Skeletal muscle tissue (tissue), 4 donors: Measurements from ENCODE around the gene RIMKLB. TPM values are rescaled to one million over a fixed set of nuclear protein-coding genes. Genes with fewer than 3 reads are reported as not detected.
"Not testable (repeated sequence)": the region's sequence is repeated elsewhere in the genome, so short reads cannot be mapped to it uniquely, and the experiment has no call there.

Experiments
- H3K27ac ChIP-seq: one replicate; pipeline ENCODE4 v1.7.0; 2013; ENCODE audit warnings: mild to moderate bottlenecking, low read depth, low read length, inconsistent platforms
- H3K27me3 ChIP-seq, 3 donors: one replicate each; pipeline ENCODE4 v1.7.0; 2013; ENCODE audit warnings: low read length in 3 of 3; ENCODE audit not compliant: control insufficient read depth in 3 of 3, insufficient read depth in 3 of 3
- H3K36me3 ChIP-seq, 3 donors: one replicate each; pipeline ENCODE4 v1.7.0; 2013; ENCODE audit warnings: low read length in 3 of 3; ENCODE audit not compliant: control insufficient read depth in 3 of 3, insufficient read depth in 3 of 3
- H3K4me1 ChIP-seq, 3 donors: one replicate each; pipeline ENCODE4 v1.7.0; 2013; ENCODE audit warnings: low read length in 3 of 3, mild to moderate bottlenecking in 3 of 3; ENCODE audit not compliant: control insufficient read depth in 3 of 3, insufficient read depth in 3 of 3
- H3K4me3 ChIP-seq, 3 donors: one replicate each; pipeline ENCODE4 v1.7.0; 2013; ENCODE audit warnings: low read length in 3 of 3
- H3K9ac ChIP-seq, 3 donors: one replicate each; pipeline ENCODE4 v1.7.0; 2013; ENCODE audit warnings: low read length in 3 of 3, mild to moderate bottlenecking in 3 of 3, moderate library complexity in 2 of 3, low read depth in 1 of 3
- H3K9me3 ChIP-seq, 3 donors: one replicate each; pipeline ENCODE4 v1.7.0; 2013; ENCODE audit warnings: low read length in 3 of 3; ENCODE audit not compliant: control insufficient read depth in 3 of 3
- total RNA-seq: library from RNA; depleted of rRNA; stranded (reverse); fragments of >200 nt; gene quantifications from one replicate; pipeline ENCODE4 v1.2.3, GENCODE V29; 2014
- donor health status: Osteomylitis.

RIMKLB gene
- total RNA-seq, 1 donor from 2014 or later: 40.7 TPM

- Histone ChIP-seq H3K36me3 (peaks cover 0 to 5% (median 4%) of the 10 kb centered on the region in 3 donors), H3K4me3 (peak overlapping the region; percentile 51 to 71 (median 69)), H3K27ac (peak overlapping the region; percentile 39), H3K27me3 (no peaks in the 10 kb centered on the region), H3K4me1 (peaks cover 7 to 14% (median 12%) of the 10 kb centered on the region in 3 donors), H3K9me3 (no peaks in the 10 kb centered on the region), H3K9ac (peak overlapping the region; percentile 54 to 71 (median 57))
These were observed 11.5 kb downstream of the RIMKLB start for GRCh38 chr12:8709124-8709830.

GRCh38 chr12:8712572-8712971, 14.8 kb downstream of the RIMKLB start:
- H3K9me3 ChIP-seq: no peaks in the 10 kb centered on the region
- H3K9ac ChIP-seq: no peak overlapping the region
- no peaks in the 10 kb centered on the region for H3K27me3 ChIP-seq
- no peak overlapping the region for H3K4me3 ChIP-seq
- H3K36me3 ChIP-seq: peaks cover 4 to 10% (median 10%) of the 10 kb centered on the region in 3 donors
- H3K27ac ChIP-seq: no peak overlapping the region
- peaks cover 7 to 14% (median 12%) of the 10 kb centered on the region in 3 donors for H3K4me1 ChIP-seq

GRCh38 chr12:8722286-8722800, 24.6 kb downstream of the RIMKLB start:
- peaks cover 5 to 18% (median 6%) of the 10 kb centered on the region in 3 donors for H3K36me3 ChIP-seq

GRCh38 chr12:8734873-8735381, 37.1 kb downstream of the RIMKLB start:
- Histone ChIP-seq H3K4me3 (no peak overlapping the region), H3K36me3 (peaks cover 0 to 2% (median 0%) of the 10 kb centered on the region in 3 donors), H3K9me3 (no peaks in the 10 kb centered on the region), H3K27ac (no peak overlapping the region), H3K9ac (no peak overlapping the region), H3K4me1 (peaks cover 0 to 5% (median 2%) of the 10 kb centered on the region in 3 donors), H3K27me3 (no peaks in the 10 kb centered on the region)

More at GRCh38 chr12:8722286-8722800, 24.6 kb downstream of the RIMKLB start:
- no peaks in the 10 kb centered on the region for H3K27me3 ChIP-seq
- no peaks in the 10 kb centered on the region for H3K4me1 ChIP-seq
- H3K4me3 ChIP-seq: no peak overlapping the region
- H3K27ac ChIP-seq: no peak overlapping the region
- no peak overlapping the region for H3K9ac ChIP-seq
- peaks cover 0 to 5% (median 0%) of the 10 kb centered on the region in 3 donors for H3K9me3 ChIP-seq

- peaks cover 12 to 15% (median 14%) of the 10 kb centered on the region in 3 donors for H3K4me1 ChIP-seq
- H3K36me3 ChIP-seq: peaks cover 0 to 2% (median 0%) of the 10 kb centered on the region in 3 donors
- H3K9me3 ChIP-seq: no peaks in the 10 kb centered on the region
- H3K27me3 ChIP-seq: no peaks in the 10 kb centered on the region
- H3K9ac ChIP-seq: no peak overlapping the region
- no peak overlapping the region for H3K27ac ChIP-seq
- H3K4me3 ChIP-seq: no peak overlapping the region
These were observed 44.7 kb downstream of the RIMKLB start for GRCh38 chr12:8742501-8742900.

GRCh38 chr12:8743121-8743520, 45.3 kb downstream of the RIMKLB start:
- not testable (repeated sequence) for H3K27me3 ChIP-seq, H3K27ac ChIP-seq, H3K4me3 ChIP-seq, H3K36me3 ChIP-seq, H3K9ac ChIP-seq, H3K9me3 ChIP-seq
- H3K4me1 ChIP-seq: peaks cover 12 to 15% (median 14%) of the 10 kb centered on the region in 3 donors

GRCh38 chr12:8745631-8746030, 47.8 kb downstream of the RIMKLB start:
- H3K27ac ChIP-seq, H3K9ac ChIP-seq, H3K9me3 ChIP-seq, H3K27me3 ChIP-seq, H3K36me3 ChIP-seq, H3K4me3 ChIP-seq: not testable (repeated sequence)
- H3K4me1 ChIP-seq: peaks cover 12 to 15% (median 14%) of the 10 kb centered on the region in 3 donors

GRCh38 chr12:8746046-8746445, 48.3 kb downstream of the RIMKLB start:
- H3K4me3 ChIP-seq: no peak overlapping the region
- no peaks in the 10 kb centered on the region for H3K27me3 ChIP-seq
- H3K4me1 ChIP-seq: peaks cover 12 to 15% (median 14%) of the 10 kb centered on the region in 3 donors
- H3K27ac ChIP-seq: no peak overlapping the region
- no peaks in the 10 kb centered on the region for H3K9me3 ChIP-seq
- H3K36me3 ChIP-seq: peaks cover 0 to 4% (median 2%) of the 10 kb centered on the region in 3 donors
- H3K9ac ChIP-seq: no peak overlapping the region

- H3K9ac ChIP-seq, H3K27me3 ChIP-seq, H3K4me3 ChIP-seq, H3K27ac ChIP-seq, H3K9me3 ChIP-seq, H3K36me3 ChIP-seq, H3K4me1 ChIP-seq: not testable (repeated sequence)
These were observed 62.3 kb downstream of the RIMKLB start for GRCh38 chr12:8760076-8760475.

GRCh38 chr12:8762701-8763100, 64.9 kb downstream of the RIMKLB start:
- not testable (repeated sequence) for H3K36me3 ChIP-seq, H3K9me3 ChIP-seq, H3K27ac ChIP-seq, H3K27me3 ChIP-seq, H3K9ac ChIP-seq, H3K4me3 ChIP-seq, H3K4me1 ChIP-seq
